ENCODE measurements around the gene UBE2J2. TPM values are rescaled to one million over a fixed set of nuclear protein-coding genes. Genes with fewer than 3 reads are reported as not detected.

Gene UBE2J2
- total RNA-seq, 1 donor from 2014 or later = 76.0 TPM

DNA sequence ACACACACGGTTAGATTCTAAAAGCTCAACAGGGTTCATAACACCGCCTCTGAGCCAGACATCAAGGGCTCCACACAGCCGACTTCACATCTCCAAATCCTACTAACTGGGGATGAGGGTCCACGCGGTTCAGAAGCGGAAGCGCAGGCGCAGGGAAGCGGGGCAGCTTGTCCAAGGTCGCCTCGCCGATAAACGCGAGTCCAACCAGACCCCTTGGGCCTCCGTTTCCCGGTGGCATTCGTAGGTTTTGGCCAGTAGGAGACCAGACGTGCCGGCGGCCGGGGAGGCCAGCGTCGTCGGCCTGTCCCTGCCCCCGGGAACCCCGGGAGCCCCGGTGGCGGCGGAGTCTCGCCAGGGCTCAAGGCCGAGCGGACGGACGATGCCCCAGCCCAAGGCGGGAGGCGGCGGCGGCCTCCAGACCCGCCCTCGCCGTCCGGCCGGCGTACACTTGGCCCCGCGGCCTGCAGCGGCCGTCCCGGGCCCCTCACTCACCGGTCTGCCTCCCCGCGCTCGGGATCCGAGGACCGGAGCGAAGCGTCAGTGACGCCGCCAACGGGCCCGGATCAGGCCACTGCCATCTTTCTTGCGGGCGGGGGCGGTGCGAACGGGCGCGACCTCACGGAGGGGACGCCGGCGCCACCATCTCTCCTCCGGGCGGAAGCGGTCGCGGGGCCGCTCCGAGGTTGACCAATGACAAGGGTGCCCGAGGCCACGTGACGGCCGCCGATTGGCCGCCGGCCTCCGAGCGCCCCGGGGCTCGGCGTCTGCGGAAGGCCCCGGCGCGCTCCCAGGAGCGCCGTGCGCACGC lies 42.0 kb downstream of the UBE2J2 start, which contains the start of gene SDF4:
Gene SDF4 (minus strand): TSS at position 602 of the 808 bp plus-strand sequence. CDS start 3,229 bp downstream, outside the sequence.
- intact Hi-C loops (cut with micrococcal nuclease) = loop anchor here (1.0 to 2.0 kb wide), 4 partner anchors 19 to 115 kb away; partner anchors contain the start of genes C1orf159 and UBE2J2

GRCh38 chr1:1230656-1231399 lies 42.8 kb downstream of the UBE2J2 start:
- intact Hi-C loops (cut with micrococcal nuclease) = loop anchor here (2.0 kb wide), 1 partner anchor 108 kb away; no protein-coding TSS in a partner anchor

DNA sequence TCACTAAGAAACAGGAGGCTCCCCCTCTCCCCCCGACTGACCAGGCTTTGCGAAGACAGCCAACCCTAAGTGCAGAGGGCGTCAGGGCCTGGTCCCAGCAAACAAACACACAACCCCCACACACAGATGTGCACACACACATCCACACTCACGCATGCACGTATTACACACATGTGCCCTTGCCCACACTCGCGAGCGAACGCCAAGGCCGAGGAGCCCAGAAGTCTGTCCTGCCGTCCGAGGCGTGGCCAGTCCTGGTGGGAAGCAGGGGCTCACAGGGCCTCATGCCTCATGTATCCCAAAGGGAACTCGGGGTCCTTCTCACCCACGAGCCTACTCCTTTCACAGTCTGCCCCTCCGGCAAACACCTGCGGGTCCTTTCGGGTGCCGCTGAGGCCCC lies 43.9 kb downstream of the UBE2J2 start:
- intact Hi-C loops (cut with micrococcal nuclease) = loop anchor here (2.0 kb wide), 1 partner anchor 107 kb away; no protein-coding TSS in a partner anchor

- intact Hi-C loops (cut with micrococcal nuclease) = no loop called here
Observed at GRCh38 chr1:1228596-1229321, 44.9 kb downstream of the UBE2J2 start.

GRCh38 chr1:1228187-1228586 lies 45.5 kb downstream of the UBE2J2 start:
- intact Hi-C loops (cut with micrococcal nuclease) = no loop called here

DNA sequence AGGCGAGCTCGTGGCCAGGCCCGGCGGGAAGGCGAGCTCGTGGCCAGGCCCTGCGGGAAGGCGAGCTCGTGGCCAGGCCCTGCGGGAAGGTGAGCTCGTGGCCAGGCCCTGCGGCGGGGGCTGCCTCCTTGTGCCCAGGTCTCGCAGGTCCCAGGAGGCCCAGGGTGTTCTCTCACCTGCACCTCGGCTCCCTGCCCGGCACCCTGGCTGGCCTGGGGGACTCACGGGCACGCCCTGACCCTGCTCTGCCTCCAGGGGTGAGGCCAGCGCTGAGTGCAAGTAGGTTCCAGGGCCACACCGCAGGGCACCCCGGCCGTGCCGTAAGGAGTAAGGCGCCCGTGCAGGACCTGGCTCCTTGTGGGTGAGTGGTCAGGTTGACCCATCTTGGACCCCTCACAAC lies 46.3 kb downstream of the UBE2J2 start:
- intact Hi-C loops (cut with micrococcal nuclease) = no loop called here

DNA sequence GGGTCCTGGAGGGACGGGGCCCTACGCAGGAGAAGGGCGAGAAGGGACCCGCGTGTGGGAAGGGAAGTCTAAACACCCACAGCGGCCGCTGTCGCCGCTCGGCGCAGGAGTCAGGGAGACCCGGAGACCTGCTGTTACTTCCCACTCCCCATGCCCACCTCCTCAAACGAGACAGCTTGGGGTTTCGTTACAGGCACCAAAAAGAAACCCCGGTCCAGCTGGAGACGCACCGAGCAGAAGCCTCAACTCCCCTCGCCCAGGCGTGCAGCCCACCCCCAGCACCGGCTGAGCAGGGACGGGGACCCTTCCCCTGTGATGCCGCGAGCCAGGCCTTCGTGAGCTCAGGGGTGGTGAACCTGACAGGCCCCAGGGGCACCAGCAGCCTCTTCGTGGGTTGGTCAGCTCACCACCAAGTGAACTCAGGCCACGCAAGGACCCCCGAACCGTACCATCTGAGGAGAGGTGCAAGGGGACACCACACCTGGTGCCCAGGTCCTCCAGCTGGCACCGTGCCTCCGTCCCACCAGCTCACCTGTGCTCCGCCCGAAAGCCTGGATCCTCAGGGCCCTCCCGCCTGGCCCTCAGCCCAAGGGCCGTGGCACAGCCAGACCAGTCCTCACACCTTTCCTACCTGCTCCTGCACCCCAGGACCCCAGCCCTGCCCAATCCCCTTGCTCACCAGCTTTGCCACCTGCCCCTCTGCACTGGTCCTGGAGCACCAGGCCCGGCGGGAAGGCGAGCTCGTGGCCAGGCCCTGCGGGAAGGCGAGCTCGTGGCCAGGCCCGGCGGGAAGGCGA lies 46.9 kb downstream of the UBE2J2 start:
- intact Hi-C loops (cut with micrococcal nuclease) = no loop called here

GRCh38 chr1:1225913-1226312 lies 47.7 kb downstream of the UBE2J2 start:
- intact Hi-C loops (cut with micrococcal nuclease) = no loop called here

DNA sequence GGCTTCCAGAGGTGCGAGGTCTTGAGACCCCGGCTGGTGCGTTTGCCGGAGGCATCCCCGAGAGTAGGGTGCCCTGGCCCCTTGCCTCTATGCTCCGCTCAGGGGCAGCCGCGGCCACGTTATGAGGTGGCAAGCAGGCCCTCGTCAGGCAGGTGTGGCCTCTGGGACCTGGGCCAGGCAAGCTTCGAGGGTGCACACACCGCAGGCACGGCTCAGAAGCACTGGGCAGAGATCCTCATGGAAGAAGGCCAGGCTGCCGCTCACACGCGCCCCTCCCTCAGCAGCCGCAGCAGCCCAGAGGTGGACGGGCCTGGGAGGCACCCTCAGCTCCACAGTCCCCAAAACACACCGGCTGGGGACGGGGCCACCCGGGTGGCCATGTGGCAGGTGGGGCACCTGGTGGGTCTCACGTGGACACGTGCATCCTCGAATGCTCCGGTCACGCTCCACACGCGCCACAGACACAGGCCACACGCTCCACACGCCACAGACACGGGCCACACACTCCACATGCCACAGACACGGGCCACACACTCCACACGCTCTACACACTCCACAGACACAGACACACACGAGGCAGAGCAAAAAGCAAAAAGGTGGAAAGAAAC lies 48.3 kb downstream of the UBE2J2 start:
- intact Hi-C loops (cut with micrococcal nuclease) = no loop called here

DNA sequence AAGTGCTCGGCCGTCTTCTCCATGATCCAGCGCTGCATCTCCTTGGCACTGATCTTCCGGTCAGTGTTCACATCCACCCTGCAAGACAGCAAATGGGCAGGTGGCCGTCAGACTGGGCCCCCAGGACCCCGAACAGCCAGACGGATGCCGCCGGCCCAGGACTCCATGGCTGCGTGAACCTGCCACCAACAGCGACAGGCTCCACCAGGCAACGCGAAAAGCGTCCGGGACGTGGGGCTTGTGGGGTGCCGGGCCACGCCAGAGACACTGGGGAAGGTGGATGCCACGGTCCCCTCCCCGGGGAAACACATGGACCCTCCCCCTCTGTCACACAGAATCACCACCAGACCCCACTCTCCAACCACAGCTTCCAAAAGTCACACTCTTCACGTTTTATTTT lies 49.8 kb downstream of the UBE2J2 start:
- intact Hi-C loops (cut with micrococcal nuclease) = no loop called here

GRCh38 chr1:1223321-1223720 lies 50.3 kb downstream of the UBE2J2 start:
- intact Hi-C loops (cut with micrococcal nuclease) = no loop called here

DNA sequence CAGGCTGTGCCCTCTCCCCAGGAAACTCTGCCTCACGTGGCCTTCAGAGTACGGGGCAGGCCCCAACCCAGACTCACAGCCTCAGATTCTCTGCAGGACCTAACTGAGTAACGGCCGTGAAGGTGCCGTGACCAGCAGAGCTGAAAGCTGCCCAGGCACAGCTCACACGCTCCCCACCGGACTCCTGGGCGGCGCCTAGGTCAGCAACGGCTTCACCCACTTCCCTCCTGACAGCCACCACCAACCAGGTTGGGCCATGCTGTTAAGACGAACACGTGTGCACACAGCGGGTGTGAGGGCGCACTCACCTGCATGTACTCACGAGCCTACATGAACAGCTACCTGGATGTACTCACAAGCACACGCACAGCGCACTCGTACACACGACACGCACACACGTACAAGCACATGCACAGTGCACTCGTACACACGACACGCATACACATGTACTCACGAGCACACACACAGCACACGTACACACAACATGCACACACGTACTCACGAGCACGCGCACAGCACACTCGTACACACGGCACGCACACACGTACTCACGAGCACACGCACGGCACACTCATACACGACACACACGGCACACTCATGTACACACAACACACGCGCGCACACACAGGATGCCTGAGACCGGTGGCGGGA lies 51.0 kb downstream of the UBE2J2 start:
- intact Hi-C loops (cut with micrococcal nuclease) = no loop called here

GRCh38 chr1:1221887-1222574 lies 51.6 kb downstream of the UBE2J2 start:
- intact Hi-C loops (cut with micrococcal nuclease) = no loop called here

GRCh38 chr1:1220197-1220596 lies 53.5 kb downstream of the UBE2J2 start:
- intact Hi-C loops (cut with micrococcal nuclease) = no loop called here

GRCh38 chr1:1219341-1219740 lies 54.3 kb downstream of the UBE2J2 start:
- intact Hi-C loops (cut with micrococcal nuclease) = no loop called here

- intact Hi-C loops (cut with micrococcal nuclease) = no loop called here
Observed at GRCh38 chr1:1218524-1219200, 55.0 kb downstream of the UBE2J2 start.

DNA sequence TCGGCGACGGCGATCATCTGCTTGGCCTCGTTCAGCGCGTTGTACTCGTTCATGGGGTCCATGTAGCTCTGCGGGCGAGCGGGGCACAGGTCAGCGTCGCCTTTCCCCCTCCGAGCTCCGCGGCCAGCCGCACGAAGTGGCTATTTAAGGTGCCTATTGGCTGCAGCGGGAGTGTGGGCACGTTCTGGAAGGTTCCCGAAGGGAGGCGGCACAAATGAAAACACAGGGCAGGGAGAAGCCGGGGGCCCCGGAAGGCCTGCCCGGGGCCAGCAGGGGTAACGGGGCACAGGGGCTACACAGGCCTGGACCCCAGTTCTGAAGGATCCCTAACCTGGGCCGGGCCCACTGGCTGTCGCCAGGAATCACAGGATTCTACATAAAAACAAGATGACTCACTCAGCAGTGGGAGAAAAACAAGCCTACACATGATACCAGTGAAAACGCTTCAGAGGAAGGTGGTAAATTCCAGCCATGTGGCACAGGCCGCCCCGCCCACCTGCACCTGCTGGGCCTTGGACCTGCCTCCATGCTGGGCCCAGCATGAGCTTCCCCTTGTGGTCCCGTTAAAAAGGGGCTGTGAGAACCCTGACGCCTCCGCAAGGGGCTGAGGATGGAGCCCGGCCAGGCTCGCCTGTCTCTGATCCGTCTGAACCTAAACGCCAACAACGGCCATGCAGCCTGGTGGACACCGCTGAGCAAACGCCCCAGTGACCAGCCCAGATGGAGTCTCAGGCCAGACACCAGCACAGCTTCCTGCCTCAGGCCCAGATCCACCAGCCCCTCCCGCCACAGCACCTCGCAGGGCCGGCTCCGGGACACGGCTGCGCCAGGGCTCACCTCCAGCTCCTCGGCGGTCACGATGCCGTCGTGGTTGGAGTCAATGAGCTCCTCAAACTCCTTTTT lies 55.8 kb downstream of the UBE2J2 start:
- intact Hi-C loops (cut with micrococcal nuclease) = no loop called here
